Large intestine (tissue), 3 donors: Measurements from ENCODE around the gene SESTD1. TPM values are rescaled to one million over a fixed set of nuclear protein-coding genes. Genes with fewer than 3 reads are reported as not detected.

Experiments
- DNase-seq, 2 donors: peaks; one replicate each; pipeline versions ENCODE4 v3.0.0 to v3.0.0-alpha.2; 2013
- H3K27ac ChIP-seq: one replicate; pipeline ENCODE4 v1.5.1; 2013; ENCODE audit warnings: low read length
- H3K27me3 ChIP-seq: 2 replicates; pipeline ENCODE4 v1.6.1; 2013; ENCODE audit warnings: low read length; ENCODE audit not compliant: control insufficient read depth, insufficient read depth
- H3K36me3 ChIP-seq: 2 replicates; pipeline ENCODE4 v1.6.1; 2013; ENCODE audit warnings: low read length; ENCODE audit not compliant: control insufficient read depth, insufficient read depth
- H3K4me1 ChIP-seq: one replicate; pipeline ENCODE4 v1.6.1; 2013; ENCODE audit warnings: low read length; ENCODE audit not compliant: control insufficient read depth, insufficient read depth
- H3K4me3 ChIP-seq: one replicate; pipeline ENCODE4 v1.5.1; 2013; ENCODE audit warnings: low read length
- H3K9me3 ChIP-seq: one replicate; pipeline ENCODE4 v1.6.1; 2013; ENCODE audit warnings: mild to moderate bottlenecking, low read depth, low read length, moderate library complexity; ENCODE audit not compliant: control insufficient read depth
- WGBS: methylation state at CpG from one replicate; pipeline ENCODE4 v1.1.5; 2013; ENCODE audit warnings: low lambda C conversion rate; ENCODE audit not compliant: insufficient coverage; 5-methylcytosine and 5-hydroxymethylcytosine counted together
- polyA plus RNA-seq: library from polyadenylated mRNA; unstranded; fragments of 120-200 nt; gene quantifications from one replicate; pipeline ENCODE4 v1.2.1, GENCODE V29; 2013

The SESTD1 gene
- polyA plus RNA-seq, 1 donor = 17.6 TPM

DNA sequence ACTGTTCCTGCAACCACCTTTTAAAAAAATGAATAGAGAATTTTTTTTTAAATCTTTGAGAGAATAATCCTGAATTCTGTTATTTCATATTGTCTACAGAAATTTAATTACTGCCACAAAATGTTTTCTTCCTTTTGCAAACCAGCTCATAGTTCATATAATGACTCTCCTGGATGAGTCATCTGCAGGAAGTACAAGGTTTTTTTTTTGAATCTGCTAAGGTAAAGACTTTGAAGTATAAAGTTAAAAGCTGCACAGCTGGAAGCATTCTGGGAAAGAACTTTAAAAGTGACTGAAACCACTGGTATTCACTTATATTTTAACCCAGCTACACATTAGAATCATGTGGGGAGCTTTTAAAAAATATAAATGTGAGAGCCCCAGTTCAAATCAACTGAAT lies 25.4 kb downstream of the SESTD1 start:
- peaks cover 8% of the 10 kb centered on the region for H3K4me1 ChIP-seq

DNA sequence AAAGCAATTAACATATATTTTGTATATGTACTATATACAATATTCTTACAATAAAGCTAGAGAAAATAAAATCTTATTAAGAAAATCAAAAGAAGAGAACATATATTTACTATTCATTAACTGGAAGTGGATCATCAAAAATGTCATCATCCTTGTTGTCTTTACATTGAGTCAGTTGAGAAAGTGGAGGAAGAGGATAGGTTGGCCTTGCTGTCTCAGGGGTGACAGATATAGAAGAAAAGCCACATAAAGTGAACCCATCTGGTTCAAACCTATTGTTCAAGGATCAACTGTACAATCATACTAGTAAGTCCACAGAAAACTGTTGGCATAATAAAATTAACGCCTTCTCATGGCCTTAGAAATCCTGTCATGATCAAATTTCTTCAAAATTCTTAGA lies 26.6 kb downstream of the SESTD1 start:
- no peak overlapping the region for H3K4me3 ChIP-seq
- H3K4me1 ChIP-seq = peaks cover 8% of the 10 kb centered on the region
- H3K36me3 ChIP-seq = no peaks in the 10 kb centered on the region
- H3K27me3 ChIP-seq = no peaks in the 10 kb centered on the region
- 83% methylated on average over 1 of the region's 1 CpG for WGBS
- no peak for DNase-seq
- no peak overlapping the region for H3K27ac ChIP-seq
- no peaks in the 10 kb centered on the region for H3K9me3 ChIP-seq

More for the DNA sequence above, 25.4 kb downstream of the SESTD1 start:
- H3K9me3 ChIP-seq = no peaks in the 10 kb centered on the region
- no peaks in the 10 kb centered on the region for H3K36me3 ChIP-seq
- no peak overlapping the region for H3K4me3 ChIP-seq
- H3K27ac ChIP-seq = peak overlapping the region; percentile 71
- no peaks in the 10 kb centered on the region for H3K27me3 ChIP-seq
- peak; percentile 40 to 75 for DNase-seq

DNA sequence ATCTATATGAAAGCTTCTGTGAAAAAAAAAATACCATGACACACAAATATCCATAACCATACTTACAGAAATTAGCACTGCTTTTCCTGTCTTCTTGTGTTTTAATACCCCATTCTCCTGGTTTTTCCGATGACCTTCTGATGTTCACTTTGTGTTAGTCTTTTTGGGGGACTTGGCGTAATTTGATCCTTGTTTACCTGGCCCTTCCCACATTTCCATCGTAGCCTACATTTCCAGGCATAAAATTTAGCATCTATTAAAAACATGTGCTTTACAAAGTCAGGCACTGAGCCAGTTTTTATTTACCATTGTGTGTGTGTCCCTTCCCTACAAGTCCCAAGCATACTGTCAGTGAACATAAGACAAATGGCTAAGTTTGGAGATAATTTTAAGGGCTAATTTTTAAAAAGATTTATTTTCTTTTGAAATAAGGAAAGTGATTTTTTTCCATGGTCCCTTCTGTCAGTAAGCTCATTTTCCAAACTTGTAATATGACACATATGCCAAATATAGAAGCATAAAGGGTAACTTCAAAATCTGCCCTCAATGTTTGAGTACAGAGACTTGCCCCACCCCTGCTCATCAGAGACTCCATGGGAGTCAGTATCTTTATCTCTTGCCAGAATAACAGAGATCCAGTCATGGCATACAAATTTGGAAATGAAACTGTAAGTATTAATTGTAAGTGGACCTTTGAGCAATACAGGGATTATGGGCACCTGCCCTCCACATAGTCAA lies 27.3 kb downstream of the SESTD1 start:
- Histone ChIP-seq H3K27ac (no peak overlapping the region), H3K4me3 (no peak overlapping the region), H3K4me1 (peaks cover 8% of the 10 kb centered on the region), H3K27me3 (no peaks in the 10 kb centered on the region), H3K36me3 (no peaks in the 10 kb centered on the region), H3K9me3 (no peaks in the 10 kb centered on the region)
- DNase-seq = no peak
- 93% methylated on average over 3 of the region's 3 CpGs for WGBS

DNA sequence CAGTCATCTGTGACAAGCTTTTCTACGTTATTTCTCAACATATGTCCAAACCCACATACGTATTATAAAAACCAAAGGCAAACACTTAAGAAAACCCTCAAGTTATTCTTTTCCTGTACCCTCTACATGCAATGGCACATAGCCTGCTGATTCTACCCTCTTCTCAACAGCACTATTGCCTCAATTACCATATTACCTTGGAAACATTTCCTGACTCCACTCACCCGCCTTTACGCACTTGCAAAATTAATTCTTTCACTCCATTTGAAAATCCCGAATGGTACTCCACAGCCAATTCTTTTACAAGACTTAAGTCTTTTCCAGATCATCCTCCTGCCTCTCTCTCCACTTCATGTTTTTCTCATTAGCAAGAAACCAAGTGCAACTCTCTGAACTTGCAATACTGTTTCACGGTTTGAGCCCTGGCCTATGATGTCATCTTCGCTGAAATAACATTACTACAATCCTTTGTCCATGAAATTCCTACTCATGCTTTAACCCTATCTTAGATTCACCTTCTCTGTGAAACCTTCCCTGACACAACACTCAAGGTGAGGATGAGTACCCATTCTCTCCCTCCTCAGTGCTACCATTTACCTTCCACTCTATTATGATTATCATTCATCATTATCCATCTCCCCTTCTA lies 29.0 kb downstream of the SESTD1 start:
- 99% methylated on average over 7 of the region's 7 CpGs for whole genome bisulfite sequencing
- Histone ChIP-seq H3K4me3 (no peak overlapping the region), H3K4me1 (peaks cover 8% of the 10 kb centered on the region), H3K27me3 (no peaks in the 10 kb centered on the region), H3K36me3 (no peaks in the 10 kb centered on the region), H3K27ac (no peak overlapping the region), H3K9me3 (no peaks in the 10 kb centered on the region)
- no peak for DNase-seq

DNA sequence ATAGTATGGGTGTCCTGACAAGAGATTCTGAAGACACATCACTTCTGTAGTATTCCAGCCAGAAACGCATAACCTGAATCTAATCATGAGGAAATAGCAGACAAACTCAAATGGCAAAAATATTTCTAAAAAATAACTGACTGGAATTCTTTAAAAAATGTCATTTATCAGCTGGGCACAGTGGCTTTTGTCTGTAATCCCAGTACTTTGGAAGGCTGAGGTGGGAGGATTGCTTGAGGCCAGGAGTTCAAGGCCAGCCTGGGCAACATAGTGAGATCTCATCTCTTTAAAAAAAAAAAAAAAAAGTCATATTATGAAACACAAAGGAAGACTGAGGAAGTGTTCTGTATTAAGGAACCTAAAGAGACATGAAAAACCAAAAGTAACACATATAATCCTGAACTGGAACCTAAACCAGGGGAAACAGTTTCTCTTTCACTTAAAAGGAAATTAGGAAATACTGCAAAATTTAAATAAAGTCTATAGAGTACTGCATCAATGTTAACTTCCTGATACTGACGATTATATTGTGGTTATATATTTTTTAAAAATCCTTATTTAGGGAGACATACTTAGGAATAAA lies 29.9 kb downstream of the SESTD1 start:
- Histone ChIP-seq H3K27me3 (no peaks in the 10 kb centered on the region), H3K36me3 (no peaks in the 10 kb centered on the region), H3K4me1 (peaks cover 8% of the 10 kb centered on the region), H3K27ac (no peak overlapping the region), H3K9me3 (no peaks in the 10 kb centered on the region), H3K4me3 (no peak overlapping the region)
- no peak for DNase-seq
- 100% methylated on average over 1 of the region's 2 CpGs for WGBS

DNA sequence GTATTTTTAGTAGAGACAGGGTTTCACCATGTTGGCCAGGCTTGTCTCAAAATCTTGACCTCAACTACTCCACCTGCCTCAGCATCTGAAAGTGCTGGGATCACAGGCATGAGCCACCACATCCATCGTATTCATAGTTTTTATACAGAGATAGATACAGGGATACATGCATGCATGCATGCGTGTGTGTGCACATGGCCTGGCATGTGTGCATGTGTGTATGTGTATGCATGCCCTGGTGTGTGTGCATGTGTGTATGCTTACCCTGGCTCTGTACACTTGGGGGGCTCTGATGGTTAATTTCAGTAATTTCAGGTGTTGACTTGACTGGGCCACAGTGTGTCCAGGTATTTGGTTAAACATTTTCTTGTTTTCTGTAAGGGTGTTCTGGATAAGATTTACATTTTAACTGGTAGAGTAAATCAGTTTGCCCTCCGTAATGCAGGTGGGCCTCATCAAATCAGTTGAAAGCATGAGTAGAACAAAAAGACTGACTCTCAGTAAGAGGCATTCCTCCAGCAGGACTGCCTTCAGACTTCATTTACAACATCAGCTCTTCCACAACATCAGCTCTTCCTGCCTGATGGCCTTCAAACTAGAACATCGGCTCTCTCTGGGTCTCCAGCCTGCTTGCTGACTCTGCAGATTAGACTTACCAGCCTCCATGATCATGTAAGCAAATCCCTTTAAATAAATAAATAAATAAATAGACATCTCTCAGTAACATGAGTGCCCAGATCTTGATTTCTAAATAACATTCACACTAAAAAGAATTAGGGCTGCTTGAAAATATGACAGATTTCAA lies 30.8 kb downstream of the SESTD1 start:
- no peak for DNase-seq
- Histone ChIP-seq H3K4me1 (peaks cover 3% of the 10 kb centered on the region), H3K4me3 (no peak overlapping the region), H3K27ac (no peak overlapping the region), H3K9me3 (no peaks in the 10 kb centered on the region), H3K36me3 (no peaks in the 10 kb centered on the region), H3K27me3 (no peaks in the 10 kb centered on the region)
- no CpG with 5 or more reads among the region's 4 CpGs for WGBS

DNA sequence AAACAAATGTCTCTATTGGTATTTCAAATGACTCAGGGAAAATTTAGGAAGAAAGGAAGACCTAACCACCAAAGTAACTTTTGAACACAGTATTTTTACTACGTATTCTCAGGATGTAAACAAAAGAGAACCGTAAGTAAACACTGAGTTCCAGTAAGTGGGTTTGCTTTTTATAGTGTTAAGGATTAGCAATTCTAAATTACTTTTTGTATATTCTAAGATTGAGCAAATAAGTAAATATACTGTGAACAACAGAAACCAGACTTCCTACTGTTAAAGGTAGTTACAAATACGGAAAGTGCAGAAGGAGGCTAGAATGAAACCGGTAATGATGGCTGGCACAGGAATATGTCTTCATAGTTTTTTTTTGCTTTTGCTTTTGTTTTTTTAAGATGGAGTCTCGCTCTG lies 31.5 kb downstream of the SESTD1 start:
- no peaks in the 10 kb centered on the region for H3K27me3 ChIP-seq
- no peak overlapping the region for H3K4me3 ChIP-seq
- H3K36me3 ChIP-seq = no peaks in the 10 kb centered on the region
- DNase-seq = no peak
- H3K4me1 ChIP-seq = no peaks in the 10 kb centered on the region
- WGBS = no CpG with 5 or more reads among the region's 5 CpGs
- no peak overlapping the region for H3K27ac ChIP-seq
- H3K9me3 ChIP-seq = no peaks in the 10 kb centered on the region

DNA sequence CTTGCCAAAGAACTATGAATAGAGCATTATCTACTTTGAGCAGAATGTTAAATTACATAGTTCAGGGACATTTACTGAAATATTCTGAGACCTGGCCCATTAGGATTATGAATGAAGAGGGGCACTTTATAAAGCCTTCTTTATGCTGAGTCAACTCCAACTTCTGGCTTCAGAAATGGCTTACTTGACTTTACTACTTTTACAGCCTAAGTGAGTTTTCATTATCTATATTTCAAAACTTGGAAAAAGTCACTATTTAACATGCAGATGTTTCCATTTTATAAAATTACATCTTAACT lies 37.7 kb downstream of the SESTD1 start:
- Histone ChIP-seq H3K4me3 (no peak overlapping the region), H3K36me3 (no peaks in the 10 kb centered on the region), H3K27ac (no peak overlapping the region), H3K9me3 (no peaks in the 10 kb centered on the region), H3K4me1 (no peaks in the 10 kb centered on the region), H3K27me3 (no peaks in the 10 kb centered on the region)
- no peak for DNase-seq

DNA sequence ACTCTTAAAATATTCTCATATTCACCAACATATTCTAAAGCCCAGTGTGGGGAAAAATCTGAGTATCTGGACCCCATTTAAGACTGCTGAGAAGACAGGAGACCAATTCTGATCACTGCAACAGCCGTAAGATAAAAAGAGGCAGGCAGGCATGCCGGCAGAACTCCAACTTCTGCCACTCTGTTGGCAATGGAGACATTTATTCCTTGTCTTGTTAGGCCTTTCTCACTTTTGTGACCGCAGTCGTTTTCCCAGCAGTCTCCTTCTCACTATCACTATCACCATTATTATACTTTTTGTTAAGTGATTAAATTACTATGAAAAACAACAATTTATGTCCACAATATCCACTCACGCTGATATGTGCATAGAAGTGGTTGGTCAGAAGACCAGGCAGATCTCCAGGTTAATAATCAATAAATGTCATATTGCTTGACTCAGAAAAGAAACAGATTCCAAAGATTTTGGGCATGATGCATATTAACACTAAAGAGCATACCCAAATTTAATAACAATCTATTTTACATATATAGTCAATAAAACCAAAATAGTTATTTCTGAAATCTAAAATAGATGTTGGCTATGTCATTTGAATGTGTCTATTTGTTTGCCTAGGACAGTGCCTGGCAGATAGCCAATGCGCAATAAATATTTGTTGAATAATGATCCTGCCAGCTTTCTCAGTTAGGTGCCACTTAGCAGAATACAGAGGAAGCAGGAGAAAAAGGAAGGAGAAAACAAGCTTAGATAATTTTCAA lies 38.2 kb downstream of the SESTD1 start:
- DNase-seq = no peak
- Histone ChIP-seq H3K27ac (no peak overlapping the region), H3K36me3 (no peaks in the 10 kb centered on the region), H3K27me3 (no peaks in the 10 kb centered on the region), H3K4me3 (no peak overlapping the region), H3K4me1 (no peaks in the 10 kb centered on the region), H3K9me3 (no peaks in the 10 kb centered on the region)
- 81% methylated on average over 3 of the region's 6 CpGs for WGBS

DNA sequence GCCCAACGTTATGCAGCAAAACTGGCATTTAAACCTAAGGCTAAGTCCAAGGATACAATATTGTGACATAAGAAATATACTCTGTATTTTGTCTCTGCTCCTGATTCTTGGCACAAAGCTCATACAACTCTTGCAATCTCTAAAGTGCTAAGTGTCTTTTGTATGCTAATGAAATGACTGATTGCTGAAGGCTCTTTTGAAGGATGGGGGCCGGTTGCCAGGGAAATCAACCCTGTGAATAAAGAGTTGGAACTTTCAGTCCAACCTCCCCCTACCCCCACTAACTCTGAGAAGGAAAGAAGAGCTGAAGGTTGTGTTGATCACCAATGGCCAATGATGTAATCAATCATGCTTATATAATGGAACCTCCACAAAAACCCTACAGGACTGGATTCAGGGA lies 40.3 kb downstream of the SESTD1 start:
- H3K4me1 ChIP-seq = no peaks in the 10 kb centered on the region
- no peak overlapping the region for H3K4me3 ChIP-seq
- no peak for DNase-seq
- no peaks in the 10 kb centered on the region for H3K36me3 ChIP-seq
- no peak overlapping the region for H3K27ac ChIP-seq
- no peaks in the 10 kb centered on the region for H3K9me3 ChIP-seq
- no CpG with 5 or more reads among the region's 2 CpGs for WGBS
- no peaks in the 10 kb centered on the region for H3K27me3 ChIP-seq
